Fibroblast of villous mesenchyme (primary cell): ENCODE measurements around the gene SWAP70. TPM values are rescaled to one million over a fixed set of nuclear protein-coding genes. Genes with fewer than 3 reads are reported as not detected.
"Not testable (repeated sequence)": the region's sequence is repeated elsewhere in the genome, so short reads cannot be mapped to it uniquely, and the experiment has no call there.

ENCODE experiments used
- DNase-seq: peaks from one replicate; pipeline ENCODE4 v3.0.0-alpha.2; 2010; ENCODE audit warnings: low read depth
- H3K4me3 ChIP-seq: 2 replicates; pipeline ENCODE4 v1.5.1; 2011; ENCODE audit warnings: low read depth, mild to moderate bottlenecking, low read length
- CTCF ChIP-seq: IDR thresholded peaks from 2 replicates; pipeline ENCODE4 v1.5.1; 2012; ENCODE audit warnings: low read depth, mild to moderate bottlenecking, low read length; ENCODE audit not compliant: insufficient read depth
- total RNA-seq: library from RNA; depleted of rRNA; stranded (reverse); fragments of >200 nt; gene quantifications from 2 replicates; pipeline ENCODE4 v1.2.3, GENCODE V29; 2012

Gene SWAP70
- total RNA-seq, 1 donor, result 63.0 TPM

DNA sequence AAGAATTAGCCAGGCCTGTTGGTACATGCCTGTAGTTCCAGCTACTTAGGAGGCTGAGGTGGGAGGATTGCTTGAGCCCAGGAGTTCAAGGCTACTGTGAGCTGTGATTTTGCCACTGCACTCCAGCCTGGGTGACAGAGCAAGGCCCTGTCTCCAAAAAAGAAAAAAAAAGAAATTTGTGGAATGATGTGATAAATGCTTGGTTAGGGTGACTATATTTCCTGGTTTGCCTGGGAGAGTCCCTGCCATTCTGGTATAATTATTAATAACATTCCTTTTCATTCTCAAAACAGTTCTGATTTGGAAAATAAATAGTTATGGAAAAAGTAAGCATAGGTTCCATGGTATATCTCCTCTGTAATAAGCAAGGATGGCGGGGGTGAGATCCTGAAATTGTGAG, 74.8 kb downstream of the SWAP70 start:
- H3K4me3 ChIP-seq, result no peak overlapping the region
- no peak for TF ChIP-seq CTCF
- no peak for DNase-seq

DNA sequence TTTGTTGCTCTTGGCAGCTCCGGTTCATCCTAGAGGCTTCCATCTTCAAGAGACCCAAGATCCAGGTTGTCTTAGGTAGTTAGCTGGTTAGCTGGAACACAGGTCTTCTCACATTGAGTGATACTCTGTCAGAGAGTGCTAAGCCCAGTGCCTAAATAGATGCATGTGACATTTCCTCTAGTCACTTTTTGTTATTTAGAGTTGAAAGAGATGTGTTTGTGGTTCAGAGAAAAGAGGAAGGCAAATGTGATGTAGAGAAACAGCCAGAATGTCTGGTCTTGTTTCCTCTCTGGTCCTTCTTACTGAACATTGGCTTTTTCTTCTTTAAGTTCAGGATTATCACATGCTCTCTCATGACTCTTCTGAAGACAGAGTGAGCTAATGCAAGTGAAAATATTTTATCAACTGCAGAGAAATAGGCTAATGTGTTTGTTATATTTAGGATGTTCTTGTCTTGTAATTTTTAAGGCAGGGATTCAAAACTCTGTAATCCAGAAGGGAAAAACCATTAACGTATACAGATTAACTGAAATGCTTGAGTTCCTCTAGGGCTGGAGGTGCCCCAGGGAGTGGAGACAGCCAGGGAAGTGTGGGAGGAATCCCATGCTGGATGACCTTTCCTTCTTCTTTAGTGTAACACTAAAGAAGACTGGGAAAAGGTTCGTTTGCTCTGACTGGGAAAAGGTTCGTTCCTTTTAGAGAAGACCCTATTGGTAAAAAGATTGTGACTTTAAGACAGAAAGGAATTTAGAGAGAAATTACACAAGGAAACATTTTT, 75.4 kb downstream of the SWAP70 start:
- no peak for TF ChIP-seq CTCF
- no peak overlapping the region for H3K4me3 ChIP-seq
- DNase-seq, result no peak

DNA sequence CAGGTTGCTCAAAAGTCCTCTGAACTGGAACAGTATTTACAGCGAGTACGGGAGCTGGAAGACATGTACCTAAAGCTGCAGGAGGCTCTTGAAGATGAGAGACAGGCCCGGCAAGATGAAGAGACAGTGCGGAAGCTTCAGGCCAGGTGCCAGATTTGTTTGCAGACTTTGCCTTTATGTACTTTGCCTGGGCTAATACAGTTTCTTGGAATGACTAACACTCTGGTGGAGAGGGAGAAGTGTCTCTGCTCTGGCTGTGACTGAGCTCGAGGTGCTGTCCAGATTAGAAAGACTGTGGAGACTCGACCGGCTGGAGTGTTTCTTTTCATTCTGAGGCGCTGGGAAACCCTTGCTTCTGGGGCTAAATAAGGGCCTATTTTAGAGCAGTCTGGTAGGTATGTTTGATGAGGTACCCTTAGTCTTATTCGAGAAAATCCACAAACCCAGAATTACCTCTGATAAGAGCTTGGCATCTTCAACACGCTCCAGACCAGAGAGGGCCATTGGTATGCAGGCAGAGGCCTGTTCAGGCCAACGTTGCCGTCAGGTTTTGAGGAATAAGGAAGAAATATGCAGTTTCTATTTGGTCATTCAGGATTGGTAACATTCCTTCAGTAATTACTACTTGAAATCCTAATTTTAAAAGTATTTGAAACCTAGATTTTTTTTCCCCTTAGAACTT, 76.5 kb downstream of the SWAP70 start:
- no peak for TF ChIP-seq CTCF
- H3K4me3 ChIP-seq, result no peak overlapping the region
- no peak for DNase-seq

- no peak overlapping the region for H3K4me3 ChIP-seq
- TF ChIP-seq CTCF, result no peak
- DNase-seq, result no peak
Measured at GRCh38 chr11:9741260-9741659, 77.4 kb downstream of the SWAP70 start.

DNA sequence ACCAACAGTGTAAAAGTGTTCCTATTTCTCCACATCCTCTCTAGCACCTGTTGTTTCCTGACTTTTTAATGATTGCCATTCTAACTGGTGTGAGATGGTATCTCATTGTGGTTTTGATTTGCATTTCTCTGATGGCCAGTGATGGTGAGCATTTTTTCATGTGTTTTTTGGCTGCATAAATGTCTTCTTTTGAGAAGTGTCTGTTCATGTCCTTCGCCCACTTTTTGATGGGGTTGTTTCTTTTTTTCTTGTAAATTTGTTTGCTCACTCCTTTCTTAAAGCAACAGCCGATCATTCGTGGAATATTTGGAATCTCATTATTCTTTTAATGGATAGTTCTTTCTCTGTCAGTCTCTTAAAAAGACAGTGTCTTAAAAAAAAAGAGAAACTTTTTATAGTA, 79.6 kb downstream of the SWAP70 start:
- H3K4me3 ChIP-seq, DNase-seq: not testable (repeated sequence)

GRCh38 chr11:9745411-9746211, 81.7 kb downstream of the SWAP70 start:
- DNase-seq, result no peak
- H3K4me3 ChIP-seq, result no peak overlapping the region
- no peak for TF ChIP-seq CTCF

DNA sequence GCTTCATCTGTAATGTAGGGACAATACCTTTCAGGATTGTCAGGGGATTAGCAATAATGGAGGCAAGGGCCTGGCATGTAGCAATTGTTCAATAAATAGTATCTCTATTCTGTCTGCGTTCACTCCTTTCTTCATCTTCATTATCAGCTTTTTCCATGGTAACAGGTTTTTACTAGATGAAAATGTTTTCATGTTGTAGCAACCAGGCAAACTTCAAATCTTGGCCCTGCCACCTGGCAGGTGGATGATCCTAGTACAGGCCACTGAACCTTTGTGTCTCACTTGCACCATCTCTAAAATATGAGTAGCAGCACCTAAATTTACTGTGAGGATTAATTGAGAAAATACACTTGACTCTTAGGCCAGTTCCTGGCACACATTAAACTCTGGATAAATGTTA, 83.4 kb downstream of the SWAP70 start:
- no peak overlapping the region for H3K4me3 ChIP-seq
- TF ChIP-seq CTCF, result no peak
- DNase-seq, result no peak
